HG02885 (cell line): ENCODE data around the gene ACBD4.

Source experiments
- ATAC-seq: cut with Tn5 transposase; IDR thresholded peaks from one replicate; pipeline ENCODE4 v1.9.1; 2021; ENCODE audit warnings: mild to moderate bottlenecking; ENCODE audit not compliant: unreplicated experiment, poor library complexity

ACBD4 gene

GRCh38 chr17:45177563-45177962 lies 42.1 kb downstream of the ACBD4 start:
- no peak for ATAC-seq

GRCh38 chr17:45184144-45184543 lies 48.7 kb downstream of the ACBD4 start:
- no peak for ATAC-seq

- no peak for ATAC-seq
Observed at GRCh38 chr17:45186801-45187354, 51.4 kb downstream of the ACBD4 start.

- ATAC-seq = no peak
Observed at GRCh38 chr17:45189009-45189408, 53.5 kb downstream of the ACBD4 start.

GRCh38 chr17:45190503-45191255 lies 55.2 kb downstream of the ACBD4 start:
- no peak for ATAC-seq
